GM21447 (cell line): Measurements from ENCODE around the gene TEF.
"Not testable (repeated sequence)": the region's sequence is repeated elsewhere in the genome, so short reads cannot be mapped to it uniquely, and the experiment has no call there.

Source experiments
- ATAC-seq: cut with Tn5 transposase; IDR thresholded peaks from one replicate; pipeline ENCODE4 v1.9.1; 2021; ENCODE audit not compliant: unreplicated experiment

Gene TEF

DNA sequence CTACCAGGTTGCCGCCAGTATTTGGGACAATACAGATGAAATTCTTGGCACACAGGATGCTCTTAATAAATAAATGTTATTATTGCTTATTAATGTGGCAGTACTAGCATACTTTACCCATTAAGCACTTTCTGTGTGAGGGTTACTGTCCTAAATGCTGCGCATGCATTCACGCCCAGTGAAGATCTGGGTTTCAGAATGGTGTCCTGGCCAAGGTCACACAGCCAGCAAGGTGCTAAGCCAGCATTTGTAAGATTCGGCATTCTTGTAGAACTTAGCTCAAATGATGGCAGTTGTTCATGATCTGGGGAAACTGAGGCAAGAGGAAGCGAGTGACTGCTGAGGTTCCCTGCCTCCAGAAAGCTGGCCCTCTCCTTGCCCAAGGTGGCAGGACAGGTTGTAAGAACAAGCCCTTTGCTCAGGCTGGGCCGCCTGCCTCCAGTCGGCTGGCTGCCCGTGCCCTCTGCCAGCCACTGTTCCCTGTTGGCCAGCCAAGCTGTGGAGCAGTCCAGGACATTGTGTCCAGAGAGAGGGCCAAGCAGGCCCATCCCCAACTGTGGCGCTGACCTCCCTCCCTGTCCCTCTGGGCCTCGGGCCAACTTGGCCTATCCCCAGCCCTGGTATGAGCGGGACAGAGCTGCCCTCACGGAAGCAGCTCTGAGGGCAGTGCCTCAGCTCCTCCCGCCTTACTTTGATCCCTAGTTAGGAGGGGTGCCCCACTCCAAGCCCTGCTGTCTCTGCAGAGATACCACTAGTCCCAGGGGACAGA is 36.1 kb downstream of the TEF start:
- ATAC-seq, result no peak

DNA sequence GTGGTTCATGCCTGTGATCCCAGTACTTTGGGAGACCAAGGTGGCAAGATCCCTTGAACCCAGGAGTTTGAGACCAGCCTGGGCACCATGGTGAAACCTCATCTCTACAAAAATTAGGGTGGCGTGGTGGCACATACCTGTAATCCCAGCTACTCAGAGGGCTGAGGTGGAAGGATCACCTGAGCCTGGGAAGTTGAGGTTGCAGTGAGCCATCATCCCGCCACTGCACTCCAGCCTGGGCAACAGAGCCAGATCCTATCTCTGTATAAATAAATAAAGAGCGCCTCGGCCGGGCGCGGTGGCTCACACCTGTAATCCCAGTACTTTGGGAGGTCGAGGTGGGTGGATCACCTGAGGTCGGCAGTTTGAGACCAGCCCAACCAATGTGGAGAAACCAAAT is 37.0 kb downstream of the TEF start:
- no peak for ATAC-seq

DNA sequence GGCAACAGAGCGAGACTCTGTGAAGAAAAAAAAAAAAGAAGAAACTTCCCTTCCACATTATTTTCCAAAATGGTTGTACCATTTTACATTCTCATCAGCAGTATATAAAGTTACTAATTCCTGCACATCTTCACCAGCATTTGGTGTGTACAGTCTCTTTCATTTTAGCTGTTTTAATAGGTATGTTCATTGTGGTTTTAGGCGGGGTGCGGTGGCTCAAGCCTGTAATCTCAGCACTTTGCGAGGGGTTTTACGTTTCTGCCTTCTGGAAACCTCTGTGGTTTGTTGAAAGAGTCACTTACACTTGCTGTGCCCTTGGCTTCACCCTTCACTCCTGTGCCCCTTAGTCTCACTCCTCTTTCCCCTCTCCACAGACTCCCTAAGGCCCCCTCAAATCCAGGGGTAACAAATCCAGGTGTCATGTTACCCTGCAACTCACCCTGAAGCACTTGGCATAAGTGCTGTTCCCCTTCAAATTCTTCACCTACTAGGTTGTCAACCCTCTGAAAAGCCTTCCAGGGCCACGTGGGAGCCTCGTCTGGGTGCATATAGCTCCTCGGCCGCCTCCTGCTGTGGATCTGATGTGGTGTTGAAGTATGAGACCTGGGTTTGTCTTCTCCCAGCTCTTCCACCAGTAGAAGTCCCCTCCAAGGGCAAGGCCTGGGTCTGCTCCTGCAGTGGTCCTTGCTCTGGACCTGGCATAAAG is 44.1 kb downstream of the TEF start:
- no peak for ATAC-seq

DNA sequence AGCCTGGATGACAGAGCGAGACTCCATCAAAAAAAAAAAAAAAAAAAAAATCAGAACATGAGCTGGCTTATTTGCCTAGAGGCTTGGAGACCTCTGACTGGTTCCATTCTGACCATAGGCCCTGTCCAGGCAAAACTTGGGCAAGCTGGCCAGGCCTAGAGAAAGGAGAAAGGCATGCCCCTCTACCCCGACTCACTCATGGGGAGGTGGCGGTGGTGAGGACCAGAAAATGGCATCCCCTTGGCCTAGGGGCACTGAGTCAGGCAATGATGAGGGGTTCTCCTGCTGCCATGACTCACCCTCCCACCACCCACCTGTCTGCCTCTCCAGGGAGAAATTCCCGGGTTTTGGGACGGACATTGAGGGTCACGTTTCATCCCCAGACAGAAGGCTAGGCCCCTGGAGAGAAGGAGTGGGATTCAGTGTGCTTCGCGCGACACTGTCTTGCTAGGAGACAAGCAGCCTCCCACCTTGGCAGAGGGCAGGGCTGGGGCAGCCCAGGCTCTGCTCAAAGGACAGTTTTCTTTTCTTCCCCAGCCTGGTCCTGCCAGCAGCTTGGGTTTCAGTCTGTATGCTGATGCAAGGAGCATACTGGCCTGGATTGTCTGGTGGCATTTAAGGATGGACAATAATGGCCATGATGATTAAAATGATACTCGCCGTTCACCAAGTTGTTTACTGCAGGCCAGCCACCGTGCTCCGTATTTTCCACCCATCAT is 47.6 kb downstream of the TEF start:
- no peak for ATAC-seq

DNA sequence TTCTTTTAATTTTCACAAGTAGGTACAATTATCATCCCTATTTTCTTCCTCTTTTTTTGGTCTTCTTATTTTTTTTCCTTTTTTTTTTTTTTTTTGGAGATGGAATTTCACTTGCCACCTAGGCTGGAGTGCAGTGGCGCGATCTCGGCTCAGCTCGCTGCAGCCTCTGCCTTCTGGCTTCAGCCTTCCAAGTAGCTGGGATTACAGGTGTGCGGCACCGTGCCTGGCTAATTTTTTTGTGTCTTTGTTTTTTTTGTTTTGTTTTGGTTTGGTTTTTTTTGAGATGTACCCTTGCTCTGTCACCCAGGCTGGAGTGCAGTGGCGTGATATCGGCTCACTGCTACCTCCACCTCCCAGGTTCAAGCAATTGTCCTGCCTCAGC is 48.2 kb downstream of the TEF start:
- no peak for ATAC-seq

DNA sequence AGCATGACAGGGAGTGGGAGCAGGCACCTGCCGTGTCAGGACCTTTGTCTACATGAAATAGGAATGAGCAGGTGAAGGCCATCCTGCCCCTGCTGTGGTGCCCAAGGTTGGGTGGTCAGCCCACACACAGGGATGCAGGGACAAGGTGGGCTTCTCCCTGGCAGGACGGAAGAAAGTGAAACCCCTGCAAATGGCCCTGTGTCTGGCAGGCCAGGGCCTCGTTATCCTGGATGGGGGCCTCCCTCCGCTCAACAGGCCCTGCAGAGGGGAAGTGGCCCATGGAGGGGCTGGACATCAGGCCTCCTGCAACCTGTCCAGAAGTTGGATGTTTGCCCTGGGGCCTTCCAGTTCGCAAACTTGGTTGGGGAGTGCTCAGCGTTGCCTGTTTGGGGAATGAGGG is 49.9 kb downstream of the TEF start:
- no peak for ATAC-seq

DNA sequence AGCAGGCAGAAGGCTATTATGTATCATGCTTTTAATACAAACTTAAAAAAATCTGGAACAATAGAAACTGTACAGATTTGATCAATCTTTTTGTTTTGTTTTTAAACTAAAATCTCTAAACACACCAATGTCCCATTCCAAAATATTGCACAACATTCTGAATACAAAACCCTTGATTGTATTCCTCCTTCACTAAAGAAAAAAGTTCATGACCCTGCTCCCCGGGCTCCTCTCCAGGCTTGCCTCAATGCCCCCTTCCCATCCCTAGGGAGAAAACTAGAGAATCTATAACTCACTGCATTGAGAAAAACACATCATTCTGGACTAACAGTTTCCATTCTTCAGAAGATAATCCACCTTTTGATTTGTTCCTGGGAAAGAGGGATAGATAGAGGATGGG is 51.7 kb downstream of the TEF start:
- ATAC-seq, result not testable (repeated sequence)

DNA sequence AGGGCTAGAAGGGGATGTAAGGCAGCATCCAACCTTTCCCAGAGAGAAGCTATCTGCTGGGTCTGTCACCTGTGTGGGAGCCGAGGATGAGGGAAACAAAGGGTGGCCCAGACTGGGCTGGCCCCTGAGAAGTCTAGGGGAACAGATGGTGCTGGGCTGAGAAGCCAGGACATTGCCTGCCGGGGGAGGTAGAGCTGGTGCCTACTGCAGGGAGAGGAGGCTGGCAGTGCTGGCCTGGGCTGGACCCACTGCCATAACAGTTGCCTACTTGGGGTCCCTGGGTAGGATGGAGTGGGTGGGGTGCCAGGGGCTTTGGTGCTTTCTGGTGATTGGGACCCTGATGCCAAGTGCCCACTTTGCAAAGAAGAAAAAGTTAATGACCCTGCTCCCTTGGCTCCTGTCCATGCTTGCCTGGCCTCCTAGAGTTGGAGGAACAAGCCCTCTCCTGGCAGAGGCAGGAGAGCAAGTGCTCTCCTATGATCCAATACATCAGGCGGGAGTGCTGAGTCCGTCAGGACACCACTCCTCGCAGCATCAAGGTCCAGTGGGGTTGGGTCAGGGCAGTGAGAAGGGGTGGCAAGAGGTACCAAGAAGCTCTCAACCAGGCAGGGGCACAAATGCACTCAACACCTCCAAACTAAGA is 52.7 kb downstream of the TEF start:
- ATAC-seq, result not testable (repeated sequence)

DNA sequence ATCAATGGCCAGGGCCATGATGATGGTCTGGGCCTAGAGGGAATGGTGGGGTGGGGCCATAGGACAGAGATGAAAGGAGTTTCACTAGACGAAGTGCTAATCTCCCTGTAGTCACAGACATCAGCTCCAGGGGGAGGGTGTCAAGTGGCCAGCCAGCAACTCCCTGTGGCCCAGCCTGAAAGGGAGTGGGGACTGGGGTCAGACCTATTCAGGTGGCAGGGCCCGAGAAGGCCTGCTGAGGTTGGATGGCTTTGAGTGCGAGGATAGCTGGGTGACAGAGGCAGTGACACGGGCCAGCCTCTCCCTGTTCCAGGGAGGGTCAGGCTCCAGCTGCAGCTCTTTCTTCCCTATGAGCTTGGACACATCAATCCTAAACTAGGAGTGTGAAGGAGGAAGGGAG is 53.8 kb downstream of the TEF start:
- ATAC-seq, result no peak

DNA sequence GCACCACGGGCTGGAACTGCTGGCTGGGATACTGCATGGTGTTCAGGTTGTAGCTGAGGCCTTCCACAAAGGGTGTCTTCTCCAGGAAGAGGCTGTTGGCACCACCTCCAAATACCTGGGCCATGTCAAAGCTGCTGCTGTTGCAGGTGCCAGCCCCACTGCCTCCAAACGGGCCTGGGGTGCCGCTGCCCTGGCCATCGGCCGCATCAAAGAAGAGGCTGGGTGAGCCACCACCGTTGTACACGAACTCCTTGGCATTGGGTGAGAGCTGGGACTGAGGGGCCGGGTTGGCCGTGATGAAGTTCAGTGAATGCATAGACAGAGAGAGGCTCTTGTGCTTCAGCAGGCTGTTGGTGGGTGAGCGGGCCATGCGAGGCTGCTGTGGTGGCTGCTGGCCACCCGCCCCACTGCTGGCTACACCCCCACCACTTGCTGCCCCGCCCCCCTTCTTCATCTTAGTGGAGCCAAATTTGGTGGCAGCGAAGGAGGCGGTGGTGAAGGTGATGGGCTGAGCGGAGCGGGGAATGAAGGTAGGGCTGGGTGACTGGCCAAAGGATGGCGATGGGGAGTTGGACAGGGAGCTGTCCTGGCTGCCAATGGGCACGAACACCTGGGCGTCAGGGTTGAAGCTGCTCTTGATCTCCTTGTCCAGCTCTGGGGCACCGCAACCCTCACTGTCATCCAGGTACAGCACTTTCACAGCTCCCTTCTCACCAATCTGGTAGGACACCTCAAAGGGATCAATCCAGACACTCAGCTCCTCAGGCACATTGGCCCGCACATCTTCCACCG is 54.8 kb downstream of the TEF start:
- no peak for ATAC-seq

DNA sequence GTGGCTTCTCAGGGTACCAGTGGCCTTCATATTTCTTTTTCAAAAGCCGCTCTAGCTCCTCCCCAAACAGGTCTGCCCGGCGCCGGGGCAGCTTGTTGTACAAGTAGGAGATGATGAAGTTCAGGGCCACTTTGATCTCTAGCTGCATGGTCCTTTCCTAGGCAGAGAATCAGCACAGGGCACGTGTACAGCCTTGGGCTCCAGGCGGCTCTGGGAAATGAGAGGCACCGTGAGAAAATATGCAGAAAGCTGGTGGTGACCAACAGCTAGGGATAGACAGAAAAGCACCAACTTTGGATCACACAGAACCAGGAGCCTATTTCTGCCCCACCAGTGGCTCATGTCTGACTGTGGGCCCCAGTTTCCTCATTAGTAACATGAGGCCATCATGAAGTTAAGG is 55.5 kb downstream of the TEF start:
- no peak for ATAC-seq

DNA sequence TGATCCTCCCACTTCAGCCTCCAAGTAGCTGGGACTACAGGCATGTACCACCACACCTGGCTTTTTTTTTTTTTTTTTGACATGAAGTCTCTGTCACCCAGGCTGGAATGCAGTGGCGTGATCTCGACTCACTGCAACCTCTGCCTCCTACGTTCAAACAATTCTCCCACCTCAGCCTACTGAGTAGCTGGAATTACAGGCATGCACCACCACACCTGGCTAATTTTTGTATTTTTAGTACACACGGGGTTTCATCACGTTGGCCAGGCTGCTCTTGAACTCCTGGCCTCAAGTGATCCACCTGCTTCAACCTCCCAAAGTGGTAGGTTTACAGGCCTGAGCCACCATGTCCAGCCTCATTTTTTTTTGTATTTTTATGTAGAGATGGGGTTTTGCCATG is 58.8 kb downstream of the TEF start:
- ATAC-seq, result not testable (repeated sequence)

DNA sequence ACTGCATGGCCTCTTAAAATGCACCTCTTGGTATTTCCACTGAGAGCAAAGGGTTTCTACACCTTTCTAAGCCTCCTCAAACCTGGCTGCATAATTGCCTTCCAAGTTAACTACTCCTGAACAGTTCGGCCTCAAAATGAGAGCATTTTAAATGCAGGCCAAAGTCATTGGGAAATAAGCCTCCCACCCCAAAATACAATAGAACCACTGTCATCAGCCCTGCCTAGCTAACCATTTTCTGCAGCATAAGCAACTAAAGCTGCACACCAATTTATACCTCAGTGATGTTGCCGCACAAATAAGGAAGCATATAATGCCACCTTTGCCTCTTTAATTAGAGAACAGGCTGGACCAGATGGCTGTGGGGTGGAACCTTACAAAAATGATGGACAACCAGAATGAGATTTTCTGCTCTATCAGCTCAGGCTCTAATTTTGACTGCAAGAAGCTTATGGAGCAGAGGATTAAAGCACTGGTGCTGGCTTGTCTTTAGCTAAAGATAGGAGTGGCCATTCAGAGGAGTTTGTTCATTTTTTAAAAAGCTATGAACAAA is 60.6 kb downstream of the TEF start:
- no peak for ATAC-seq

DNA sequence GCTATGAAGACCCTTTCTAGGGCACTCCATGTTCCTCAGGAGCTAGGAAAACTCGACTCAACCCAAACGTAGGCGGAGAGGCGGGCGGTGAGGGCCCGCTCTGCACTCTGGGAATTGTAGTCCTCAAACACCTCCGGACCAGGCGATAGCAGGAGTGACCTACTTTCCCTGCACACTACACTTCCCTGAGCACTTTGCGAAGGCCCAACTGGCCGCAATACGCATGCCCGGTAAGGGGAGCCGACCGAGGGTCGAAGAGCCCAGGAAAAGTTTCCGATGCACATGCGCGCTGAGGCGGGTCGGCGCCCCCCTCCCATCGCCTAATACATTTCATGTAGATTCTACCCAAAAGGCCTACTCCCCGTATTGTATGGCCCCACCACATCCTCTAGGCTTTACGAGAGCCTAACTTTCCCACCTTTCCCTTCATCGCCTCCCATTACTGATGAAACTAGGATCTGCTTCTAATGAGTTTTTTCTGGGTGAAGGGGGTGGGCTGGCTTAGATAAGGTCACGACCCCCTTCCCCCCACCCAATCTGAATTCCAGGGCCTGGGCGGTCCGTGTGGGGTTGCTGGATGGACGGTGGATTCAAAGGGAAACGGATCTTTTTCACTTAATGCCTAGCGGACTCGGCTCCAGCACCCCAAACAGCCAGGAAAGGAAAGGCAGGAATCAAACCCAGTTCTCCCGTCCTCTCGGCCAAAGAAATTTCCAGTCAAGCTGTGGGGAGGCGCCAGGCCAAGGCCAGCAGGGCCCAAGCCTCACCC is 62.8 kb downstream of the TEF start:
- peak; percentile 46 for ATAC-seq

DNA sequence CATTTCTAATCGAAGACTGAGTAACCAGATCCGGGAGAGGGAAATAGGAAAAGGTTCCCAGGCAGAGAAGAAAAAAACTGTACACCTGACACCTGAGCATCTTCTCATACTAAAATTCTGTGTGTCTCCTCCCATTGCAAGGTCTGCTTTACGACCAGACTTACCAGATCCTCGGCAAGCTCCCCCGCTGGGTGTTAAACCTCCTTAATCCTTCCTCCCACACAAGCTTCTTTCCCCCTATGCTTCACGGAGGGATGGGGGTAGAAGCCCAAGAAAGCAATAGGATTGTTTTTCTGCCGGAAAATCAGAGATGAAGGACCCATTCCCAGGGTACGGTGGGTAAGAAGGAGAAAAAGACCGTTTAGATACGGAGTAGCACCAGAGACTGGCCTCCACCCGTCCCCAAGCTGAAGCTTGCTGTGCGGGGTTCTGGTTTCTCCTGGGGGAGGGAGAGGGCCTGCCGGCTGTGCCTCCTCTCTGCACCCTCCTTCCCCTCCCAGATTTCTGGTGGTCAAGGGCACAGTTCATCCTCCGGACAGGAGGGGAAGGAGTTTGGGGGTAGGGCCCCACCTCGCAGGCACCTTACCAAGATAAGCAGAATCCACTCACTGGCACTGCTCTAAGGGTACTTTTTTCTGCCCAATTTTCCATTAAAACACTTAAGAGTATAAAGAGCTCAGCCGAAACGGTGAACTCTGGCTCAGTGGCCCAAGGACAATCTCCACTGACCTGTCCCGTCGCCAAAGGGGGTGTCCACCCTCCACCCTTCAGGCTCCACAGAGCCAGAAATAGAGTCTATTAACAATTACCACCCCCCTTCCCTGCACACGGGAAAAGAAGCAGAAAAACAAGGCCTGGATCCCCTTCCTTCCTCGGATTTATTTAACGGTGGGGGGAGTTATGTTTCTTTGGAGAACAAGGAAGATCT is 63.7 kb downstream of the TEF start:
- no peak for ATAC-seq

DNA sequence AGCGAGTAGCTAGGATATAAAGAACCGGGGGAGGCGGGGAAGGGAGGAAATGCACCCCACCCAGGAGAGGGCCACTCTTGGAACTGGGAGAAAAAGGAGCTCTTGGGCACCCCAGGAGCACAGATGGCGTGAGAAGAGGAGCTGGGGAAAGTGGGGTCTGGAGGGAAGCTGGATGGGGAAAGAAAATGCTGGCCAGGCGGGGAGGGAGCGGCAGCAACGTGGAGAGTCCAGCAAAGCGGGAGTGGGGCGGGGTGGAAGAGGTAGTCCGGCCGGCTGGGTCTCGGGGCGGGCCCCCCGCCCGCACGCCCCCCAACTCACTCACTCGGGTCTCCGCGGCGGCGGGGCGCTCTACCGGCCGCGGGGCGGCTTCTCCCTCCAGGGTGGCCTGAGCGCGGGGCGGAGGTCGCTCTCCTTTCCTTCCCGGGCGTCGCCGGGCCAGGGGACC is 64.3 kb downstream of the TEF start:
- no peak for ATAC-seq

DNA sequence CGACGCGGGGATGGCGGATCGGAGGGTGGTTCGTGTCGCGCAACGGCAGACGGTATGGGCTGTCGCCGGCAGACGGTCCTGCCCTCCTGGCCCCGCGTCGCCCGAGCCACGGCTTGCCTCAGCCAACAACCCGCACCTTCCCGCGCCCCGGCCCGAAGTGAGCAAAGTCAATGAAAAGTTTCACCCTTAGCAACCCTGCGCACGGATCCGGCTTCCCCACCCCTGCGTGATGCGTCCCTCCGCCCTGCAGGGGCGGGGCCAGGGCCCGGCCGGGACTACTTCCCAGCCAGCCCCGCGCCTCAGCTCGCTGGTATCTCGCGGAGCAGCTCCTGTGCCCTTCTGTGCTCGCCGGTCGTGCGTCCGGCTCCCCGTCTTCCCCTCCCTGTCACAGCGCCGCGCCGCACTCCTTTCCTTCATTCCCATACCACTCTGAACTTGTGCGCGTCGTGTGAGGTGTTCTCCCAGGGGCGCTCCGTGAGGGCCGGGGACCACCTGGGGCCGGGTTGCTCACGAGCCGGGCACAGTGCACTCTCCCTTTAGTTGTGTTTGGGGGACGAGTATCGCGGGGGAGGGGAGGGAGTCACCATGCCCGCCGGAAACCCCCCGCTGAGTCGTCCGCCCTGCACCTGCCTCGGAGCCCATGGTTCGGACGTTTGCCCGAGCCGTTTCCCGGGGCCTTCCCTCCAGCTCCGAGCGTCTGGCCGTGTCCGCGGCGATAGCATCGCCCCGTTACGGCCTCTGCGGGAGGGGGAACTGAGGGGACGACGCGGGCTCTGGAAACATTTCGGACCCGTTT is 65.1 kb downstream of the TEF start, which contains the start of gene TOB2:
TSS of gene TOB2 (minus strand) at position 163 of the 796 bp plus-strand sequence. CDS start 9,456 bp downstream, outside the sequence.
- peak; percentile 30 for ATAC-seq
